T-helper 17 cell (primary cell): Measurements from ENCODE around the gene C4orf46. TPM values are rescaled to one million over a fixed set of nuclear protein-coding genes. Genes with fewer than 3 reads are reported as not detected.

ENCODE experiments used
- ATAC-seq: fragments of 150-1000 bp; cut with Tn5 transposase; 2 replicates; pipeline ENCODE4 v1.10.0; 2021; ENCODE audit warnings: mild to moderate bottlenecking, moderate library complexity
- DNase-seq, 3 donors: peaks; one replicate each; pipeline versions ENCODE4 v3.0.0 to v3.0.0-alpha.2; 2020 to 2021
- H3K9me3 ChIP-seq: one replicate; pipeline ENCODE4 v1.7.0; 2013; ENCODE audit warnings: low read length, mild to moderate bottlenecking; ENCODE audit not compliant: control insufficient read depth, poor library complexity, severe bottlenecking
- H3K27ac Mint-ChIP-seq: one replicate; pipeline ENCODE4 v1.8.0; 2022; ENCODE audit warnings: mild to moderate bottlenecking, moderate library complexity, mixed read lengths
- H3K27me3 Mint-ChIP-seq: one replicate; pipeline ENCODE4 v1.8.0; 2022; ENCODE audit warnings: mixed read lengths
- H3K36me3 Mint-ChIP-seq: one replicate; pipeline ENCODE4 v1.8.0; 2022; ENCODE audit warnings: low read depth, mixed read lengths
- H3K4me1 Mint-ChIP-seq: one replicate; pipeline ENCODE4 v1.8.0; 2022; ENCODE audit warnings: mild to moderate bottlenecking, mixed read lengths
- H3K4me3 Mint-ChIP-seq: one replicate; pipeline ENCODE4 v1.8.0; 2022; ENCODE audit warnings: mild to moderate bottlenecking, moderate library complexity, mixed read lengths
- total RNA-seq, 4 donors: library from RNA in 2 of 4; stranded (reverse) in 2 of 4; gene quantifications; one replicate each; pipeline ENCODE4 v1.2.3 and lab custom pipeline; 2022 to 2026

The C4orf46 gene
- total RNA-seq, 2 donors from 2014 or later, result 6.7 to 8.4 TPM

- no peaks in the 10 kb centered on the region for H3K9me3 ChIP-seq
- H3K27me3 Mint-ChIP-seq, result peaks cover 17% of the 10 kb centered on the region
- no peak overlapping the region for H3K27ac Mint-ChIP-seq
- DNase-seq (no peak), ATAC-seq (no peak)
- no peaks in the 10 kb centered on the region for H3K4me1 Mint-ChIP-seq
- no peak overlapping the region for H3K4me3 Mint-ChIP-seq
- H3K36me3 Mint-ChIP-seq, result no peaks in the 10 kb centered on the region
These were observed 35.1 kb downstream of the C4orf46 start for GRCh38 chr4:158636619-158637018.

- H3K36me3 Mint-ChIP-seq, result no peaks in the 10 kb centered on the region
- DNase-seq (no peak), ATAC-seq (no peak)
- no peaks in the 10 kb centered on the region for H3K4me1 Mint-ChIP-seq
- no peak overlapping the region for H3K27ac Mint-ChIP-seq
- H3K4me3 Mint-ChIP-seq, result no peak overlapping the region
- H3K27me3 Mint-ChIP-seq, result peaks cover 14% of the 10 kb centered on the region
- H3K9me3 ChIP-seq, result no peaks in the 10 kb centered on the region
These were observed 40.8 kb downstream of the C4orf46 start for GRCh38 chr4:158630893-158631292.

GRCh38 chr4:158625544-158625943 lies 46.1 kb downstream of the C4orf46 start:
- no peak overlapping the region for H3K27ac Mint-ChIP-seq
- H3K36me3 Mint-ChIP-seq, result no peaks in the 10 kb centered on the region

GRCh38 chr4:158624889-158625478 lies 46.7 kb downstream of the C4orf46 start:
- Mint-ChIP-seq H3K4me3 (no peak overlapping the region), H3K27ac (no peak overlapping the region), H3K4me1 (peaks cover 5% of the 10 kb centered on the region), H3K27me3 (peaks cover 29% of the 10 kb centered on the region), H3K36me3 (no peaks in the 10 kb centered on the region)
- no peaks in the 10 kb centered on the region for H3K9me3 ChIP-seq
- ATAC-seq (no peak), DNase-seq (no peak)

More at GRCh38 chr4:158625544-158625943, 46.1 kb downstream of the C4orf46 start:
- ATAC-seq, result no peak
- H3K9me3 ChIP-seq, result no peaks in the 10 kb centered on the region
- Mint-ChIP-seq H3K4me3 (no peak overlapping the region), H3K27me3 (peaks cover 27% of the 10 kb centered on the region), H3K4me1 (peaks cover 3% of the 10 kb centered on the region)
- DNase-seq, result no peak

GRCh38 chr4:158622251-158622650 lies 49.4 kb downstream of the C4orf46 start:
- ATAC-seq, result no peak
- H3K27me3 Mint-ChIP-seq, result peaks cover 32% of the 10 kb centered on the region
- H3K27ac Mint-ChIP-seq, result no peak overlapping the region
- no peaks in the 10 kb centered on the region for H3K36me3 Mint-ChIP-seq
- peaks cover 5% of the 10 kb centered on the region for H3K4me1 Mint-ChIP-seq
- no peak for DNase-seq
- H3K4me3 Mint-ChIP-seq, result no peak overlapping the region
- H3K9me3 ChIP-seq, result no peaks in the 10 kb centered on the region

- peaks cover 5% of the 10 kb centered on the region for H3K4me1 Mint-ChIP-seq
- no peak overlapping the region for H3K27ac Mint-ChIP-seq
- no peaks in the 10 kb centered on the region for H3K9me3 ChIP-seq
- no peak overlapping the region for H3K4me3 Mint-ChIP-seq
- ATAC-seq (no peak), DNase-seq (no peak)
- H3K27me3 Mint-ChIP-seq, result peaks cover 32% of the 10 kb centered on the region
- H3K36me3 Mint-ChIP-seq, result no peaks in the 10 kb centered on the region
These were observed 50.0 kb downstream of the C4orf46 start for GRCh38 chr4:158621729-158622128.

GRCh38 chr4:158617956-158618355 lies 53.7 kb downstream of the C4orf46 start:
- DNase-seq (no peak), ATAC-seq (no peak)
- H3K36me3 Mint-ChIP-seq, result peaks cover 2% of the 10 kb centered on the region
- H3K4me1 Mint-ChIP-seq, result peaks cover 2% of the 10 kb centered on the region
- H3K9me3 ChIP-seq, result no peaks in the 10 kb centered on the region
- peaks cover 38% of the 10 kb centered on the region for H3K27me3 Mint-ChIP-seq
- no peak overlapping the region for H3K27ac Mint-ChIP-seq
- H3K4me3 Mint-ChIP-seq, result no peak overlapping the region

Other genes with a start within 250 kb of the C4orf46 start
- gene RXFP1, start 150.0 kb downstream of the C4orf46 start, total RNA-seq, result not detected
- 10 to 100 TPM; 16.0 to 22.2 TPM for gene ETFDH, start 409 bp upstream of the C4orf46 start, total RNA-seq
- 10 to 100 TPM; 17.5 to 18.8 TPM for gene PPID, start 51.5 kb upstream of the C4orf46 start, total RNA-seq
- 10 to 100 TPM in 1 of 2 donors, 1 to 10 TPM in 1; 7.7 to 11.5 TPM for gene FNIP2, start 97.1 kb upstream of the C4orf46 start, total RNA-seq